Activated T-cell treated with anti-CD3 and anti-CD28 coated beads for 1 hour (primary cell): ENCODE measurements around the gene POLR1G.
A peak's percentile ranks its signal among the peaks of the same experiment; 100 is the strongest.
"Not testable (repeated sequence)": the region's sequence is repeated elsewhere in the genome, so short reads cannot be mapped to it uniquely, and the experiment has no call there.

ENCODE experiments used
- DNase-seq: peaks from one replicate; pipeline ENCODE4 v3.0.0-alpha.2; 2020; ENCODE audit warnings: low read depth

POLR1G gene

GRCh38 chr19:45421947-45422498 lies 15.6 kb downstream of the POLR1G start:
- DNase-seq: no peak

GRCh38 chr19:45423033-45423588 lies 16.7 kb downstream of the POLR1G start:
- DNase-seq: peak; percentile 78

- DNase-seq: no peak
Observed at GRCh38 chr19:45423589-45424190, 17.2 kb downstream of the POLR1G start, which contains the start of gene ERCC1. TSS of gene ERCC1 (minus strand) at chr19:45423917. CDS start at chr19:45423374, 543 bp downstream.

- DNase-seq: no peak
Observed at GRCh38 chr19:45424191-45425058, 18.0 kb downstream of the POLR1G start.

GRCh38 chr19:45428384-45429231 lies 22.2 kb downstream of the POLR1G start:
- no peak for DNase-seq

GRCh38 chr19:45429896-45430295 lies 23.5 kb downstream of the POLR1G start:
- DNase-seq: not testable (repeated sequence)

GRCh38 chr19:45431008-45431407 lies 24.6 kb downstream of the POLR1G start:
- DNase-seq: not testable (repeated sequence)

- DNase-seq: not testable (repeated sequence)
Observed at GRCh38 chr19:45432543-45432942, 26.1 kb downstream of the POLR1G start.

- no peak for DNase-seq
Observed at GRCh38 chr19:45437328-45437727, 30.9 kb downstream of the POLR1G start.

GRCh38 chr19:45439190-45439568 lies 32.7 kb downstream of the POLR1G start:
- no peak for DNase-seq

- DNase-seq: peak; percentile 77
Observed at GRCh38 chr19:45439569-45440258, 33.3 kb downstream of the POLR1G start.

GRCh38 chr19:45440259-45440638 lies 33.8 kb downstream of the POLR1G start:
- DNase-seq: no peak

- DNase-seq: no peak
Observed at GRCh38 chr19:45440873-45441654, 34.6 kb downstream of the POLR1G start.

GRCh38 chr19:45442408-45442777 lies 35.9 kb downstream of the POLR1G start:
- no peak for DNase-seq

GRCh38 chr19:45442778-45443461 lies 36.5 kb downstream of the POLR1G start:
- DNase-seq: no peak

GRCh38 chr19:45443462-45444317 lies 37.2 kb downstream of the POLR1G start:
- DNase-seq: no peak

- DNase-seq: peak; percentile 67
Observed at GRCh38 chr19:45444318-45445041, 38.0 kb downstream of the POLR1G start.

GRCh38 chr19:45445139-45445538 lies 38.7 kb downstream of the POLR1G start:
- DNase-seq: no peak
